Epithelial cell of esophagus (primary cell): Measurements from ENCODE around the gene KIF4B.
"Not testable (repeated sequence)": the region's sequence is repeated elsewhere in the genome, so short reads cannot be mapped to it uniquely, and the experiment has no call there.

Experiments used
- DNase-seq: peaks from one replicate; pipeline ENCODE4 v3.0.0; 2010; ENCODE audit warnings: low read depth
- H3K4me3 ChIP-seq: 2 replicates; pipeline ENCODE4 v1.5.1; 2011; ENCODE audit warnings: mild to moderate bottlenecking, low read length, control low read depth
- TF ChIP-seq, protein P1 (sequence below): IDR thresholded peaks from 2 replicates; pipeline ENCODE4 v1.5.1; 2011; ENCODE audit warnings: low read depth, mild to moderate bottlenecking, low read length, control low read depth, inconsistent platforms; ENCODE audit not compliant: insufficient read depth; ENCODE audit errors: missing control alignments

The KIF4B gene

DNA sequence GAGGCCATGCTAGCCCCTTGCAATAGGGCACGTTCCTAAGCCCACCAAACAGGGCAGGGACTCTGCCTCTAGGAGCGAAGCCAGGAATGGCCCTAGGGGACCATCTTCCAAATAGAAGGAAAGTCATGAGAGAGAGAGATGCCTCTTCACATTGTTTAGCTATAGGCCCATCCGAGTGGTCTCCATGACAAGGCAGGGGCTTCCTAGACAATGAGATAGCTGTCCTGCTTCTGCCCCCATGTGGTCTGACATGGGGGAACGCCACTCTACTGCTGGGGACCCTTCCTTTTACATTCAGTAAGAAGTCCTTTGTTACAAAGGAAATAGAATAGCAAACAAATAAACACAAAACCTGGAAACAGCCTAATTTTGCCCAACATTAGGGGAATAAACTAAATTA lies 17.9 kb upstream of the KIF4B start:
- no peak for DNase-seq
- no peak overlapping the region for H3K4me3 ChIP-seq
- TF ChIP-seq, protein P1, sequence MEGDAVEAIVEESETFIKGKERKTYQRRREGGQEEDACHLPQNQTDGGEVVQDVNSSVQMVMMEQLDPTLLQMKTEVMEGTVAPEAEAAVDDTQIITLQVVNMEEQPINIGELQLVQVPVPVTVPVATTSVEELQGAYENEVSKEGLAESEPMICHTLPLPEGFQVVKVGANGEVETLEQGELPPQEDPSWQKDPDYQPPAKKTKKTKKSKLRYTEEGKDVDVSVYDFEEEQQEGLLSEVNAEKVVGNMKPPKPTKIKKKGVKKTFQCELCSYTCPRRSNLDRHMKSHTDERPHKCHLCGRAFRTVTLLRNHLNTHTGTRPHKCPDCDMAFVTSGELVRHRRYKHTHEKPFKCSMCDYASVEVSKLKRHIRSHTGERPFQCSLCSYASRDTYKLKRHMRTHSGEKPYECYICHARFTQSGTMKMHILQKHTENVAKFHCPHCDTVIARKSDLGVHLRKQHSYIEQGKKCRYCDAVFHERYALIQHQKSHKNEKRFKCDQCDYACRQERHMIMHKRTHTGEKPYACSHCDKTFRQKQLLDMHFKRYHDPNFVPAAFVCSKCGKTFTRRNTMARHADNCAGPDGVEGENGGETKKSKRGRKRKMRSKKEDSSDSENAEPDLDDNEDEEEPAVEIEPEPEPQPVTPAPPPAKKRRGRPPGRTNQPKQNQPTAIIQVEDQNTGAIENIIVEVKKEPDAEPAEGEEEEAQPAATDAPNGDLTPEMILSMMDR = no peak

DNA sequence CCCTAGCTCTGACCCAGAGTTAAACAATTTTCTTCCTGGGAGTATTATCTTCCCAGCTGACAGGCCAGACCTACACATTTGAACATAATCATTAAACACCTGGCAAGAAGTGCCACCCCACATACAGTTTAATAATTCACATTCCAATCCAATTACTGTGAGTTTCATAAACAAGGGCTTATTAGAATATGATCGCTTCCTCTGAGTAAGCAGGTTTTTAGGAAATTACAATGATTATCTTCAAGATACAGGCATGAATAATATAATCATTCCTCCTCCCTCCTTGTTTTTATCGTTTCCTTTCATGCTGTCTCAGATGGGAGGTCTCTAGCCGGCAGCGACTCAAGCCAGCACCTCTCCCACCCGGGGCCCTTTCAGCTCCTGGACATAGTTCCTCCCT lies 15.8 kb upstream of the KIF4B start:
- no peak overlapping the region for H3K4me3 ChIP-seq
- TF ChIP-seq, protein P1 = no peak
- DNase-seq = peak; percentile 83

DNA sequence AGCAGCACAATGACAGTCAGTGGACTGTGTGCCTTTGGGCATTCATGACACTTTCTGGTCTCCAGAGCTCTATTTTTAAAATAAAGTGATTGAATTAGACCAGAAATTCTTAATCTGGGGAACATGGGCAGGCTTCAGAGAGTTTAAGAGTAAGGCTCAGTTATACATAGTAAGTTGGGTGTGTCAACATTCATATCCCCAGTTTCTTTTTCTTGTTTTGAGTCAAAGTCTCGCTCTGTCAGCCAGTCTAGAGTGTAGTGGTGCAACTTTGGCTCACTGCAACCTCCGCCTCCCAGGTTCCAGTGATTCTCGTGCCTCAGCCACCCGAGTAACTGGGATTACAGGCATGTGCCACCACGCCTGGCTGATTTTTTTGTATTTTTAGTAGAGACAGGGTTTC lies 13.7 kb upstream of the KIF4B start:
- no peak for DNase-seq
- no peak overlapping the region for H3K4me3 ChIP-seq
- TF ChIP-seq, protein P1 = no peak

DNA sequence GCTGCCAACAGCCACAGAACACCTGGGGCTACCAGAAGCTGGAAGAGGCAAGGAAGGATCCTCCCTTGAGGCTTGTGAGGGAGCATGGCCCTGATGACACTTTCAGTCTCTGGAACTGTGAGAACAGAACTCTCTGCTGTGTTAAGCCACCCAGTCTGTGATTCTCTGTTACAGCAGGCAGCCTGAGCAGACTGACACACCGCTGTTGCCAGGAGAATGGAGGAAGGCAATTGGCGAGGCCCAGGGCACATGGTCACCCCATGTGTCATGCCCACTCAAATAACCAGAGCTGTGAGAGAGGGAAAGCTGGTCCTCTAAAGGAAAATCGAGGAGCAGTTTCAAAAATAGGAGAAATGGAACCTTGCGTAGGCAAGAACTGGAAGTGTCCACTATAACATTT lies 12.0 kb upstream of the KIF4B start:
- H3K4me3 ChIP-seq = no peak overlapping the region
- TF ChIP-seq, protein P1 = no peak
- DNase-seq = no peak

DNA sequence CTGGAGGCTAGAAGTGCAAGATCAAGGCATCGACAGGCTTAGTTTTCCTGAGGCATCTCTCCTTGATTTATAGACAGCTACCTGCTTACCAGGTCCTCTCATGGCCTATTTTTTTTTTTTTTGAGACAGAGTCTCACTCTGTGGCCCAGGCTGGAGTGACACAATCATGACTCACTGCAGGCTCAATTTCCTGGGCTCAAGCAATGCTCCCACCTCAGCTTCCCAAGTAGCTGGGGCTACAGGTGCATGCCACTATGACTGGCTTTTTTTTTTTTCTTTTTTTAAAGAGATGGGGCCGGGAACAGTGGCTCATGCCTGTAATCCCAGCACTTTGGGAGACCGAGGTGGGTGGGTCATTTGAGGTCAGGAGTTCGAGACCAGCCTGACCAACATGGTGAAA lies 10.8 kb upstream of the KIF4B start:
- DNase-seq = peak; percentile 73
- H3K4me3 ChIP-seq = not testable (repeated sequence)

DNA sequence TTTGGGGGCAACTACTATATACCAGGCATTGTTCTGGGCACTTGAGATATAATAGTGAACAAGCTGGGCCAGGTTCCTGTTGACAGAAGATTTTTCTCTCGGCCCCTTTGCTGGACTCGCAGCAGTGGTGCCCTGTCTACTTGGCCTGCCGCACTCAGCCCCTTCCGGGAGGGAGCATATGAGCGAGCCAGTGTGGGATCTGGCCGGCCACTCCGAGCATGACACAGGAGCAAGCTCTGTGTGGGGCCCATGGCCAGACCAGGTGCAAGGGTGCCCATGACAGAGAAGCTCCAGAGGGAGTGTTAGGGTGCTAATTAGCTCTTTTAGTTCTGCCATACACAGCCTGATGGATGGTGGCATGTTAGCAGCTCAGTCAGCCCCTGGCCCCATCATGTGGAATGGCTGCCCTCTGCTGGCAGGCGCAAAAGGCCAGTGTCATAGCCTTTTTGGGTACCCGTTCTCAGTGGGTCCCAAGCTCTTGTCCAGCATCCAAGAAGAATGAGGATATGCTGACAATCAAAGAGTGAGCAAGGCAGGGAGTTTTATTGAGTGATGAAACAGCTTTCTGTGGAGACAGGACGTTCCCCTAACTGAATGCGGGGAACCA lies 9.3 kb upstream of the KIF4B start:
- TF ChIP-seq, protein P1 = peak; percentile 43
- DNase-seq = peak; percentile 52
- H3K4me3 ChIP-seq = no peak overlapping the region

DNA sequence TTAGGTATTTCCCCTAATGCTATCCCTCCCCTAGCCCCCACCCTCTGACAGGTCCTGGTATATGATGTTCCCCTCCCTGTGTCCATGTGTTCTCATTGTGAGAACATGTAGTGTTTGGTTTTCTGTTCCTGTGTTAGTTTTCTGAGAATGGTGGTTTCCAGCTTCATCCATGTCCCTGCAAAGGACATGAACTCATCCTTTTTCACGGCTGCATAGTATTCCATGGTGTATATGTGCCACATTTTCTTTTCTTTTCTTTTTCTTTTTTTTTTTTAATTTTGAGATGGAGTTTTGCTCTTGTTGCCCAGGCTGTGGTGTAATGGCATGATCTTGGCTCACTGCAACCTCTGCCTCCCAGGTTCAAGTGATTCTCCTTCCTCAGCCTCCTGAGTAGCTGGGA lies 7.3 kb upstream of the KIF4B start:
- H3K4me3 ChIP-seq, DNase-seq: not testable (repeated sequence)

DNA sequence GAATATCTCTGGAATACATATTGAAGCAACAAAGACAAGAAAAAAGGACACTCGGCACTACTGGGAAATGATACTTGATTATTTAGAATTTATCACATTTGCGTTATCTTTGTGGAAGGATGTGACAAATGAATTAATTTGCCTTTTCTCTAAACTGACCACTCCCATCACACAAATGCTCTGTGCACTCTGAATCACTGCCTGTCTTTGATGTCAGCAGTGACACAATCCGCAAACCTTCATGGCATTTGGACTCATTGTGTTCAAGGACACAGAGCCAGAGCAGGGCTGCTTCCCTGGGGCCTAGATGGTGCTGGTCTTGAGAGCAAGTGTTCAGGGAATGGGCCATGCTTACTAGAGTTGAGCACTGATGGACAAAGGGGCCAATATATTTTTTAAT lies 4.9 kb upstream of the KIF4B start:
- TF ChIP-seq, protein P1 = no peak
- DNase-seq = peak; percentile 25
- H3K4me3 ChIP-seq = no peak overlapping the region
